Umbilical cord (tissue), 2 donors: ENCODE measurements around the gene IL12B. TPM values are rescaled to one million over a fixed set of nuclear protein-coding genes. Genes with fewer than 3 reads are reported as not detected.
"Not testable (repeated sequence)": the region's sequence is repeated elsewhere in the genome, so short reads cannot be mapped to it uniquely, and the experiment has no call there.

Experiments used
- DNase-seq: peaks from one replicate; pipeline ENCODE4 v3.0.0-alpha.2; 2015; ENCODE audit warnings: low spot score
- total RNA-seq: library from RNA; depleted of rRNA; stranded (reverse); fragments of >200 nt; gene quantifications from one replicate; pipeline ENCODE4 v1.2.3, GENCODE V29; 2014; ENCODE audit warnings: low replicate concordance; ENCODE audit not compliant: insufficient read depth

Gene IL12B
- total RNA-seq, 1 donor from 2014 or later, result 1.7 TPM

GRCh38 chr5:159297300-159297699 lies 33.0 kb downstream of the IL12B start:
- not testable (repeated sequence) for DNase-seq

DNA sequence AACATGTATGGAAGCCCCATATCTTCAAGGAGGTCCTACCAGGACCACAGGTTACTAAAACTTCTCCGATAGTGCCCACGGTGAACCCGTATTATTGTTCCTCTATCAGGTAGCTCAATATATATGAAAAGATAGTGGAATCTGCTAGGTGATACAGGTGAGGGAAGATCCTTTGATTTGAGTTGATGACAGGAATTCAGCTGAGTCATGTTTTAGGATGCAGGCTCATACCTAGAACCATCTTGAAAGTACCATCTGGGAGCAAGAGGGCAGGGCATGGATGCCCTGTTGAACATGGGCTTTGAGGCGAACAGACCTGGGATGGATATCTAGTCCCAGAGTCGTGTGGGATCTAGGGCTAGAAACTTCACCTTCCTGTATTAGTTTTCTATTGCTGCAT lies 35.4 kb downstream of the IL12B start:
- DNase-seq, result no peak

DNA sequence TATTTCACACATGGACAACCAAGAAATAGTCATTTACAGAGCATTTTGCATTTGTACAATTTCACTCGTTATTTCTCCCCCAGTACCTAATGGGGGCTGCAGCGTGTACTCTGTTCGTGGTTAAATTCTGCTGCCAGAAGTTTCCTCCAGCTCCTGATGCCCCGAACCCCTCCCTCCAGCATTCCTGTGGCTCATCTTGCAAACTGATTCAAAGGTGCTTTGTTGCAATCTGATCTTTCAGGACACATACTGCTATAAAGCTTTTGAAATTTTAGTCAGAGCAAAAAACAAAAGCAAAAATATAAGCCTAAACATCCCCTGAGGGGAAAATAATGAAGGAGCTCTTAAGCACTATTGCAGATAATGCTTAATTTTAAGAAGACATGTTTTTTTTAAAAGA lies 39.5 kb downstream of the IL12B start:
- DNase-seq, result no peak

DNA sequence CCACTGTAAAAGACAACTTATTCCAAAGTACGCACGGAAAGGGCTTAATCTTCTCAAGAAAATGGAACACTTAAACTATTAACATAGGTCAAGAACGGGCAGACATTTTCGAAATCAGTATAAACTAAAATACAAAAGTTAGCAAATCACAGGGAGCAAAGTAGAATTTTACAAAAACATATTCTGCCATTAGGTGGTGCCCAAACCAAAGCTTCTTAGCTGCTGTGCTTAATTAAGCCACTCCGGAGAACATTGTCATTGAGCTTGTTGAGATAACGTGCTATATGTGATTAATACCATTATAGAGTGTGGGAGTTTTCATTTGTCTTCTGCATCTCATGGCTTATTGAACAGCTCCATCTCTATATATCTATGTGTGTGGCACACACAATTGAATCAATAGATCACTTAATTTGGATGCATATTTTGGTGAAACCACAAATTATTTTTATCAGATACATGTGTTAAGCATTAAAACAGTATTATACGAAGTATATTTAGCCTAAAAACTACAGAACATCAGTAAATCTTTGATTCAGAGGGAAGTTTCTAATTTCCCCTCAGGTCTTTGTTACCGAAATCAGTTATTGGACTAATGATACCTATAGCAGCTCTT lies 43.8 kb downstream of the IL12B start:
- peak; percentile 33 for DNase-seq

DNA sequence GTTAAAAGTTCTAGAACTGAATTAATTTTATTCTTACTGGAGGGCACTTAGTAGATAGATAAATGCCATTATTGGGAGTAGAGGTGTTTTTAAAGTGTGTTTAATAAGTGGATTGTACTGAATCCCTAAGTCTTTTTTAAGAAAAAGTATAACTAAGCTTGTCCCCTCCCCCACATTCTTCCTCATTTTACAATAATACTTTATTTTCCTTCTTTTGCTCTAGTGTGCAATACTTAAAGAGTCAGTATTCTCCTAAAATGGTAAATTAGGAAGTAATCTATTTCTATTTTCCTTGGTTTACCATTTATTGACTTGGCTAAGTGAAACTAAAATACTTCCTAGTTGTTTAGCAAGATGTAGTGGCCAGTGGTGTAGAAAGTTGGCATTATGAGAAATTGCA lies 55.6 kb downstream of the IL12B start:
- DNase-seq, result no peak

- peak; percentile 23 for DNase-seq
These were observed 56.4 kb downstream of the IL12B start for GRCh38 chr5:159273923-159274322.

DNA sequence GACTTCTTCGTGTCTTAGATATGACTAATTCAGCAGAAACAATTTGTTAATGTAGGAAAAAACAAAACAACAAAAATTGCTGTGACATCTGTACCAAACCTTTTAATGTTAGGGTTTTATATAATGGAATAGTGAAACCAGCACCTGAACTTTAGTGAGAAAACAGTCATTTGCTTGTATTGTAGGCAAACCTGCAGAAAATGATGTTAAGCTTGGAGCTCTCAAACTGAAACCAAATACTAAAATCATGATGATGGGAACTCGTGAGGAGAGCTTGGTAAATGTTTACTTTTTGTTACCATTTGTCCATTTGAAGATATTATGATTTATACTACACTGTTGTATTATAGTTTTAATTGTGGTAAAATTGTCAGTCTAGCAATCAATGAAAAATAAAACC lies 60.6 kb downstream of the IL12B start:
- no peak for DNase-seq

- not testable (repeated sequence) for DNase-seq
These were observed 63.5 kb downstream of the IL12B start for GRCh38 chr5:159266764-159267163.

Other genes with a start within 250 kb of the IL12B start
- gene EBF1, start 230.6 kb downstream of the IL12B start, total RNA-seq, result 49.1 TPM
- gene RNF145, start 120.9 kb downstream of the IL12B start, total RNA-seq, result 57.5 TPM
- 20.7 TPM for gene UBLCP1, start 67.2 kb downstream of the IL12B start, total RNA-seq